ENCODE results near the gene ROBO3. TPM values are rescaled to one million over a fixed set of nuclear protein-coding genes. Genes with fewer than 3 reads are reported as not detected.

The ROBO3 gene
- total RNA-seq, 4 donors from 2014 or later = 10.7 to 19.7 (median 16.7) TPM

DNA sequence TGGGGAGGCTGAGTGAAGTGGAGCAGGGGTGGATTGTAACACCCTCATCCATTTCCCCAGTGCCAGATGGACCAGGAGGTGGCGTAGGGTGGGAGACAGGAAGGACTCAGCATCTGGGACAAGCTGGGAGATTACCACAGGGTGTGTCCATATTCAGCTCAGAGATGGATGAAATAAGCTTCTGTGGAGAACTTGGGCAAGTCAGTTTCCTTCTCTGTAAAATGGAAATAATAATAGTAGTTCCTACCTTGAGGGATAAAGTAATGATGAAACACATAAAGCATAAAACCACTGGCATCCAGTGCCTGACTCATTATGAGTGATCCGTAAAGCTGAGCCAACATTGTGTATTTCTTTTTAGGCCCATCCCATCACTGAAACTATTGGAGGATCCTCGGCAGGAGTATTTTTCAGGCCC lies 33.0 kb downstream of the ROBO3 start:
- TF ChIP-seq, protein P1, sequence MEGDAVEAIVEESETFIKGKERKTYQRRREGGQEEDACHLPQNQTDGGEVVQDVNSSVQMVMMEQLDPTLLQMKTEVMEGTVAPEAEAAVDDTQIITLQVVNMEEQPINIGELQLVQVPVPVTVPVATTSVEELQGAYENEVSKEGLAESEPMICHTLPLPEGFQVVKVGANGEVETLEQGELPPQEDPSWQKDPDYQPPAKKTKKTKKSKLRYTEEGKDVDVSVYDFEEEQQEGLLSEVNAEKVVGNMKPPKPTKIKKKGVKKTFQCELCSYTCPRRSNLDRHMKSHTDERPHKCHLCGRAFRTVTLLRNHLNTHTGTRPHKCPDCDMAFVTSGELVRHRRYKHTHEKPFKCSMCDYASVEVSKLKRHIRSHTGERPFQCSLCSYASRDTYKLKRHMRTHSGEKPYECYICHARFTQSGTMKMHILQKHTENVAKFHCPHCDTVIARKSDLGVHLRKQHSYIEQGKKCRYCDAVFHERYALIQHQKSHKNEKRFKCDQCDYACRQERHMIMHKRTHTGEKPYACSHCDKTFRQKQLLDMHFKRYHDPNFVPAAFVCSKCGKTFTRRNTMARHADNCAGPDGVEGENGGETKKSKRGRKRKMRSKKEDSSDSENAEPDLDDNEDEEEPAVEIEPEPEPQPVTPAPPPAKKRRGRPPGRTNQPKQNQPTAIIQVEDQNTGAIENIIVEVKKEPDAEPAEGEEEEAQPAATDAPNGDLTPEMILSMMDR (IDR thresholded peaks at IDR 0.05; ENCODE audit: low read depth) = no peak

DNA sequence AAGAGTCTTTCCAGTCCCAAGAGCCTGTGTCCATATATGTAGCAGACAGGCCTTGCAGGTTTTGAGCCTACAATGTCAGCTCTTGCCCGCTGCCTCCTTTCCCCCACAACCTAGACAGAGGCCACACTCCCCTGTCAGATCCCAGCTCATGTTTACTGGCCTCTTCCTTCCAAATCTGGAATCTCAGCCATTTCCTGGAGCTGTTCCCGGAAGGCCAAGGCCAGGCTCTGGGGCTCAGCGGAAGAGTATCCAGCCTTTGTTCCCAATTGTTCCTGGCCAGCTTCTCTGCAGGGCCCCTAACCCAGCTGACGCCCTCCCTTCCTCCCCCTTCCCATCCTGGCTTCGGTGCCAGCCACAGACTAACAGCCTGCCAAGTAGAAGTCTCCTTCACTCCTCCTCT lies 33.5 kb downstream of the ROBO3 start:
- TF ChIP-seq, protein P1 (IDR thresholded peaks at IDR 0.05; ENCODE audit: low read depth) = no peak

DNA sequence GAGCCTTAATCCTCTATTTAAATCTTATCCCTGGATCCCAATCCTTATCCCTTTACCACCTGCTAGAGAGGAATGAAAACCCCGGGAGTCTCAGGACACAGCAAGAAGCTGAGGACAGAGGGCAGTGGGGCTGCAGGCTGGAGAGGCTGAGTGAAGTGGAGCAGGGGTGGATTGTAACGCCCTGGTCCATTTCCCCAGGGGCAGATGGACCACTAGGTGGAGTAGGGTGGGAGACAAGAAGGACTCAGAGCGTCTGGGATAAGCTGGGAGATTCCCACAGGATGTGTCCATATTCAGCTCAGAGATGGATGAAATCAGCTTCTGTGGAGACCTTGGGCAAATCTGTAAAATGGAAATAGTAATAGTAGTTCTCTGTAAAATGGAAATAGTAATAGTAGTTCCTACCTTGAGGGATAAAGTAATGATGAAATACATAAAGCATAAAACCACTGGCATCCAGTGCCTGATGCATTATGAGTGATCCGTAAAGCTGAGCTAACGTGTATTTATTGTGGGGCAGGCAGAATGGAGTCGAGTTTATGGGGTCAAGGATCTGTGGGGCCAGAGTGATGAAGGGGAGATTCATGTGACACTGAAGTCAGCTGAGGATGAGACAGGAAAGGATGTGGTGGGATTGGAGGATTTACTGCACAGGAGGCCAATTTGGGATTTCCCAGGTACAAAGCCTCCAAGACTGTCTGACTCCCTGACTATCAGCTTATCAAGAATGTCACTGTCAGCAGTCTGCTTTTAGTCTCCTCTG lies 34.3 kb downstream of the ROBO3 start:
- TF ChIP-seq, protein P1 (IDR thresholded peaks at IDR 0.05; ENCODE audit: low read depth) = no peak

DNA sequence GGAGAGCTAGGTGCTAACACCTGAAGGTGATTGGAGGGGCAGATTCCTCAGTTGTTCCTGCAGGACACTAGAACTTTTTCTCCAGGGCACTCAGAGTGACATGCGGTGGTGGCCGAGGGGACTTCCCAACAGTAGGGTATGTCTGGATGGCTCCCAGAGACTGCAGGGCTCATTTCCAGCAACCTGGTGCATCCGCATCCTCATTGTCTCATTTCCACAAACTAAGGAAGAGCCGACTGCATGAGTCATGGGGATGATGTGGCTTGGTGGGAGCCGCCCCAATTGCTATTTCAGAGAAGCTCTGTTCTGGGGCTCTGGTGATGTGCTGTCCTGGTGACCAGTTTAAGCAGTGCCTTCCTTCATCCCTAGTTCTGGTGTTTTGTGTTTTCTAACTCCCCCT lies 35.2 kb downstream of the ROBO3 start:
- TF ChIP-seq, protein P1 (IDR thresholded peaks at IDR 0.05; ENCODE audit: low read depth) = no peak

DNA sequence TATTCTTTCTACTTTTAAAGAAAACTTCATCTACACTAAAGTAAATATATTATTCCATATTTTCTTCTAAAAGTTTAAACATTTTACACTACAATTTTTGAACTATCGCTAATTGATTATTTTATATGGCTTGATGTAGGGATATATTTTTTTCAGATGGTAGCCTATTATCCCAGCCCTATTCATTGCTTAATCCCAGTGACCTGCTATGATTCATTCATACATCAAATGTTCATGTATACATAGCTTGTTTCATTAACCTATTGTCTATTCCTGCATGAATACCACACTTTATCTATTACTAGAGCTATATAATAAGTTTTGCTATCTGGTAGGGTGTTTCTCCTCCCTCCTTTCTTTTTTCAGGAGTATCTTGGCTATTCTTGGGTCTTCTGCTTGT lies 37.4 kb downstream of the ROBO3 start:
- TF ChIP-seq, protein P1 (IDR thresholded peaks at IDR 0.05; ENCODE audit: low read depth) = no peak

DNA sequence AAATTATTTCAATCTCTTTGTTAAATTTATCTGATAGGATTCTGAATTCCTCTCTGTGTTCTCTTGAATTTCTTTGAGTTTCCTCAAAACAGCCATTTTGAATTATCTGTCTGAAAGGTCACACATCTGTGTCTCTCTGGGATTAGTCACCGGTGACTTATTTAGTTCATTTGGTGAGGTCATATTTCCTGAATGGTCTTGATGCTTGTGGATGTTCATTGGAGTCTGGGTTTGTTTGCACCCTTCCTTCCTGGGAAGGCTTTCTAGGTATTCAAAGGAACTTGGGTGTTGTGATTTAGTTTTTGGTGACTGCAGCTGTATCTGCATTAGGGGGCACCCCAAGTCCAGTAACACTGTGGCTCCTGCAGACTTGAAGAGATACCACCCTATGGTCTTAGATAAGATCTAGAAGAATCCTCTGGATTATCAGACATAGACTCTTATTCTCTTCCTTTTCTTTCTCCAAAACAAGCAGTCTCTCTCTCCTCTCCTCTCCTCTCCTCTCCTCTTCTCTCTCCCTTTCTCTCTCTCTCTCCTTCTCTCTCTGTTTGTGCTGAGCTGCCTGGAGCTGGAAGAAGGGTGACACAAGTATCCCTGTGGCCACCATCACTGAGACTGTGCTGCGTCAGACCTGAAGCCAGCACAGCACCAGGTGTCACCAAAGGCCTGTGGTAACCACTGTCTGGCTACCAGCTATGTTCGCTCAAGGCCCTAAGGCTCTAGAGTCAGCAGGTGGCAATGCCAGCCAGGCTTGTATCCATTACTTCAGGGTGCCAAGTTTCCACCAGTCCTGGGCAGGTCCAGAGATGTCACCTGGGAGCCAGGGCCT lies 50.5 kb downstream of the ROBO3 start:
- TF ChIP-seq, protein P1 (IDR thresholded peaks at IDR 0.05; ENCODE audit: low read depth) = no peak

DNA sequence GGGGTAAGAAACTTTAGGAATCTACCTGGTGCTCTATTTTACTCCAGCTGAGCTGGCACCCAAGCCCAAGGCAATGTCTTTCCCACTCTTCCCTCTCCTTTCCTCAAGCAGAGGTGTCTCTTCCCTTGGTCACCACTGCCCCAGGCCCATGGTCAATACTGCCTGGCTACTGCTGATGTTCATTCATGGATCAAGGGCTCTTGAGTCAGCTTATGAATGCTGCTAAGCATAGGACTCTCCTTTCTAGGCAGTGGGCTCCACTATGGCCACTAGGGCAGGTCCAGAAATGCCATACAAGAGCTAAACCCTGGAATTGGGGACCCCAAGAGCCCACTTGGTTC lies 51.1 kb downstream of the ROBO3 start:
- TF ChIP-seq, protein P1 (IDR thresholded peaks at IDR 0.05; ENCODE audit: low read depth) = no peak

Measured in subcutaneous adipose tissue (tissue), 4 donors.